GM10266 (cell line): Measurements from ENCODE around the gene POU2AF1.
"Not testable (repeated sequence)": the region's sequence is repeated elsewhere in the genome, so short reads cannot be mapped to it uniquely, and the experiment has no call there.

Experiments used
- DNase-seq: peaks from one replicate; pipeline ENCODE4 v3.0.0; 2012; ENCODE audit errors: extremely low spot score
- CTCF ChIP-seq: IDR thresholded peaks from 2 replicates; pipeline ENCODE4 v1.5.1; 2012; ENCODE audit warnings: mild to moderate bottlenecking, low read depth; ENCODE audit not compliant: control insufficient read depth, insufficient read depth; ENCODE audit errors: missing control alignments

POU2AF1 gene

DNA sequence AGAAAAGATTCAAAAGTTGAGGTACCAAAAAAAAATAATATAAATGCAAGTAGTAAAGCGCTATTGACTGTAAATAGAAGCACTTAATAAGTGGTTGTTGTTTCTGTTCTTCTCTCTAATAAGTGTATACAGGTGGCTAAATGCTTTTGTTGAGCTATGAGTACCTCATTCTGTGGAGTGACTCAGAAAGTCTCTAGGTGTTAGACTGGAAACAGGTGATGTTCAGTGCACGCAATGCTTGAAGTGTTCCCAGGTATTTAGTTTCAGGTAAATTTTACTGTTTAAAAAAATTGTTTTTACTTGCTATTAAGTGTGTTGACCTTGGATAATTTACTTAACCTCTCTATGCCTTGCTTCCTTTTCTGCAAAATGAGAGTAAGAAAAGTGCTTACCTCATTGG is 56.5 kb downstream of the POU2AF1 start:
- no peak for TF ChIP-seq CTCF

DNA sequence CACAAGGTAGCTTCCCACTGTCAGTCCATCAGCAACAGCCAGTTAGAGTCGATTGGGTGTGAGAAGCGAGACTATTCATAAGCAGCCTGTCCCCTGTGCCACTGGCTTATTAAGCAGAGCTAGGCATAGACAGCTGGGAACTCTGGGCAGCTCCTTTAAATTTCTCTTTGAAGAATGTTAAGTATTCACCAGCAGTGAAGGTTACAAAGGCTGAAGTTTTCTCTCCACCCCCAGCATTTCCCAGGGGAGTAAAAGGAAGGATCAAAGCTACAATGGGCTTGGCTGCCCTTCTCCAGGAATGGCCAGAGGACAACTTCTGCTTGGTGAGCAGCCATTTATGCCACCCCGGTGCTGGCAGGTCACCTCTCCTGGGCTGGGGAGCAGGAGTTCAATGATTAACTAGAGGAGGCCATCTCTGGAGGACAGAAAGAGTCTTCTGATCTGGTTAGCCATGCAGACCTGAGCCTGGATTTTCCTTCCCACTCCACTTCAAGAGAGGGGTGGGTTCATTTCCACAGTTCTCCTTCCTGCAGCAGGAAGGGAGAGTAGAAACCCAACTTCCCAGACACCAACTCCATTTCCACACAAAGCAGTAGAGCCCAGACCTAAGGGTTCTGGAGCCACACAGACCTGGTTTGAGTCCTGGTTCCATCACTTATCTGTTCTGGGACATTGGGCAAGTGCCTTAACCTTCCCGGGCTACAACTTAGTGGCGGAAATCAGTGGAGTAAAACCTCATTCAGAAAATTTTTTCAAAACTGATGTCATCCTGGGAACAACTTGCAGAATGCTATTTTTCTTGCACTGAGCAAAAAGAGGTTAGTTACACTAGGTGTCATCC is 58.1 kb downstream of the POU2AF1 start:
- no peak for DNase-seq
- no peak for TF ChIP-seq CTCF

More for the DNA sequence above, 56.5 kb downstream of the POU2AF1 start:
- no peak for DNase-seq

- not testable (repeated sequence) for DNase-seq
These were observed 58.9 kb downstream of the POU2AF1 start for GRCh38 chr11:111320199-111320598.

- TF ChIP-seq CTCF = no peak
- no peak for DNase-seq
These were observed 59.8 kb downstream of the POU2AF1 start for GRCh38 chr11:111319296-111319695.

DNA sequence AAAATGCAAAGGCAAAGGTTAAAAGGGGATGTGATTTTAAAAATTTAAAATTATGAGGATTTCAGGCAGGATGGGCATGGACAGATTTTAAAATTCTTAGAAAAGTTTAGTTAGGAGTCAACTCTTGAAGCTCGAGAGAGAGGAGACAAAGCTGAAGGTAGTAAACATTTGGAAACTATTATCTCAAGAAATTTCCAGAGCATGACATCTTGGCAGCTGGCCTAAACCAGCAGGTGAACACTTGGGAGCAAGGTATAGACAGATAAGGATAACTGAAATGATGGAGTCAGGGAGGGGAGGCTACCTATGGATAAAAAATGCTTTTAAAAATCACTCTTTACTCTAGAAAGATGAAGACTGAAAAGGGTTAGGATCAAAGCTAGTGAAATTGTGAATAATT is 67.0 kb downstream of the POU2AF1 start:
- DNase-seq = no peak
- TF ChIP-seq CTCF = no peak

- no peak for DNase-seq
- no peak for TF ChIP-seq CTCF
These were observed 68.4 kb downstream of the POU2AF1 start for GRCh38 chr11:111310723-111311122.

DNA sequence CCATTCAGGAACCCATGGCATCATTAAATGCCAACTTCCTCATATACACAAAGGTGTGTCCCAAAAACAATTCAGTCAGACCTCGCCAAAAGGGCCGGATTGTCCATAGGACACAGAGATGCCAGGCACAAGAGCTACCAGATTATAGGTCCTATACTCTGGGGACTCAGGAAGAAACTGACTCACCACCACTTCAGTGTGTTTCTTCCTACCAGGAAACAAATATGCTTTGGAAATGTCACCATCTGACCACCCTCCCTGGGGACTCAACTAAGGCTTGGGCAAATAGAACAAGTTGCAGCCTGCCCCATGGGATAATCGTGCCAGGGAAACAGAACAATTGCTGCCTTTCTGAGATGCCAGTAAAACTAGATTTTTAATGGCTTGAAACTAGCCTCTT is 69.0 kb downstream of the POU2AF1 start:
- no peak for DNase-seq
- no peak for TF ChIP-seq CTCF

DNA sequence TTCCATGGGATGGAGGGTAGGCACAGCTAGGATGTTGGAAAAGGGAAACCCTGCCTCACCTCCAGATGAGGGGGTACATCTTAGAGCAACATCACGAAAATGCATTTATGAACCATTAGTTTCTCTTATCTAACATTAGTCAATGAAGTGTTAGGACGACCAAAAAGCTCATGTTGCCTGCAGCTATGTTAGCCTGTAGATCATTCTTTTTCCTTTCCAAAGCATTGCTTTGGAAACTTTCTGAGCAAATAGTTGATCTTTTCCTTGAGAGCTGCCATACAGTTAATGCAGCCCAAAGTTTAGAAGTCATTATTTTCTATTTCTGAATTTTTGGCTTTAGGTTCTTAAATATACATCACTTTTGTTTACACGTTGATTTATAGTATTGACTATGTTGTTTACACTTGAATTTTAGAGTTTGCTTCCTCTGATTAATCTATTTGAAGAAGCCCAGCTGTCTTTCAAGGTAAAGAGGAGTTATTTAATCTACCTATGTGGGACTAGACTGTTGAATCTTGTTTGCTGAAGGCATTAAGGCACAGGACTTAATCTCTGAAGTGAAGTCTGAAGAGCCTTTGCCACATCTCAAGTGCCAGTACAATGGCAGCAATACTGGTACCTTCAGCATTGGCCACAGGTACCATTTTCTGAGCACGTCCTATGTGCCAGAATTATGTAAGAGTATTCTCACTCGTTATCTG is 69.7 kb downstream of the POU2AF1 start:
- no peak for DNase-seq
- no peak for TF ChIP-seq CTCF
